Hematopoietic multipotent progenitor cell treated with erythropoietin and hydrocortisone succinate and interleukin-3 and kit ligand, for 4 days (in vitro differentiated cells): ENCODE measurements around the gene FAM120B.
"Not testable (repeated sequence)": the region's sequence is repeated elsewhere in the genome, so short reads cannot be mapped to it uniquely, and the experiment has no call there.

Experiments
- DNase-seq: peaks from one replicate; pipeline ENCODE4 v3.0.0-alpha.2; 2015

FAM120B gene

GRCh38 chr6:170394980-170395379, 88.4 kb downstream of the FAM120B start:
- no peak for DNase-seq

GRCh38 chr6:170398743-170399369, 92.3 kb downstream of the FAM120B start:
- DNase-seq: not testable (repeated sequence)

DNA sequence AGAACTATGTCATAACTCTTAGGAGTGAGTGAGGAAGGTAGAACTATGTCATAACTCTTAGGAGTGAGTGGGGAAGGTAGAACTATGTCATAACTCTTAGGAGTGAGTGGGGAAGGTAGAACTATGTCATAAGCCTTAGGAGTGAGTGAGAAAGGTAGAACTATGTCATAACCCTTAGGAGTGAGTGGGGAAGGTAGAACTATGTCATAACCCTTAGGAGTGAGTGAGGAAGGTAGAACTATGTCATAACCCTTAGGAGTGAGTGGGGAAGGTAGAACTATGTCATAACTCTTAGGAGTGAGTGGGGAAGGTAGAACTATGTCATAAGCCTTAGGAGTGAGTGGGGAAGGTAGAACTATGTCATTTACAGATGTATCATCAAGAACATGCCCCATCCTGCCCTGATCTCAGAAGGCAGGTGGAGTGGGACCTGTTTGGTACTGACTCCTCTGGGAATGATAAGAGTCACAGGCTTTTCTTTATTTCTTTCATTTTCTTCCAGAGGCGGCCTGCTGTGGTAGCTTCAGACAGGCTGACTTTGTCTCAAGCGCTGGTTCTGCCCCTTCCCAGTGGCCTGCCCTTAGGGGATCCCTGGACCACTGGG, 93.5 kb downstream of the FAM120B start:
- DNase-seq: not testable (repeated sequence)

DNA sequence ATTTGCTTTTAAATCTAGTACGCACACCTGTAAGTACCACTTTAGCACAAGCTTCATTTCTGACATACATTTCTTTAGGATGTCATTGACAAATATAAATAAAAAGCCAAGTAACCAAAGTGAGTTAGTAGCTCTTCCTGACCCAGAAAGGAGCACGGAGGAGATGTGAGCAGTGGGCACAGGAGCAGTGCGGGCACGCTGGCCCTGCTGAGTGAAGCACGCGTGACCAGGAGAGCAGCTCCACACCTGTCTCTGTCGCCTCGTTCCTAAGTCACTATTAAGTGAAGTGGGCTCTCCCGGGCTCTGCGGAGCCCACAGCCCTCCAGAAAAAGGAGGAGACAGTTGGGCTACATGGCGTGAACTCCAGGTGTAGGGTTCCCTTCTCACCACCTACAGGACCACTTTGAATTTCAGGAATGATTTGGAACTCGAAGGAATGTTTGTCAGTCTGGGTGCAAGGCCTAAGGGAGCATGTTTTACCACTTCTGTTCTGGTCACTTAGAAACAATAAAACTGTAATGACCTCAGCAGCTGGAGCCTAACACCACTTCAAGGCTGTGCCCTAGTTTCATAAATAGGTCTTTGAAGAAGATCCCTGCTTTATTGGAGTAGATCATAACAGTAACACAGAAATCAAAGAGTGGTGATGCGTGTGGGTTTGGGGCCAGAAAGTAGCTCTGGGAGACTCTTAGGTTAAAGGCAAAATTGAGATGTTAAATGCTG, 95.9 kb downstream of the FAM120B start:
- DNase-seq: no peak

DNA sequence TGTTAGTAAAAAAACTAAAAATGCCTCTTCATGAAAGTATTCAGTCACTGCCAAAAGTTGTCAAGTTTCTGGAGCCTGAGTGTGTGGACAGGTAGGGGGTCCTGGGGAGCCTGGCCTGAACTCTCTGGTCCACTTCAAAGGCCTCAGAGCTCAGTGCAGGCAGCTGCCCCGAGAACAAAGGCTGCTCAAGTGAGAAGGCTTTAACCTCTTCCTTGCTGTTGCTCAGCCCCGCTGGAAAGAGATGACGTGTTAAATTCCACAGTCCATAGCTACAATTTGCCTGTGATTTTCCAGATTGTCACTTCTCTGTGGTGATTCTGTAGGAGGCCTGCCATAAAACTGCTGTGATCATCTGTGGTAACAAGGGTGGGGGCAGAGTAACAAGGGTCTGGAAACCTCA, 96.9 kb downstream of the FAM120B start:
- no peak for DNase-seq

DNA sequence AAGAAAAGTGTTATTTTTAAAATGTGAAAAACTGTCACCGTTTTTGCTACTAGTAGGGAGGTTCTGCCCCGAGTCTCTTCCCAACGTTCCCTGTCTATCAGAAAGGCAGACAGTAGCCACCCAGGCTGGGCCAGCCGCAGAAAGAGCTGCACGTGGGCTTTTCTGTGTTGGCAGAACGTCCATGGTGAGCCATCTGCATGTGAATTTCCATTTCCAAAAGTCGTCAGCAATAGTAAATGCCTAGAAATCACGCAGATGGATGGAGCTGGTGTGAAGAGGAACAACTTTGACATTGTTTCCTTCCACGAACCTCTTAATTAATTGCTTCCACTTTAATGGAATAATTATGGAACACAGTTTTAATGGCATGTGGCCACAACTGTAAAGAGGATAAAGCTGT, 97.5 kb downstream of the FAM120B start:
- no peak for DNase-seq

- DNase-seq: no peak
Observed at GRCh38 chr6:170404697-170405096, 98.1 kb downstream of the FAM120B start.

GRCh38 chr6:170405311-170405975, 98.9 kb downstream of the FAM120B start:
- DNase-seq: peak; percentile 28

GRCh38 chr6:170407200-170407599, 100.6 kb downstream of the FAM120B start:
- DNase-seq: no peak

GRCh38 chr6:170407932-170408331, 101.4 kb downstream of the FAM120B start:
- no peak for DNase-seq

GRCh38 chr6:170409746-170410145, 103.2 kb downstream of the FAM120B start:
- not testable (repeated sequence) for DNase-seq

DNA sequence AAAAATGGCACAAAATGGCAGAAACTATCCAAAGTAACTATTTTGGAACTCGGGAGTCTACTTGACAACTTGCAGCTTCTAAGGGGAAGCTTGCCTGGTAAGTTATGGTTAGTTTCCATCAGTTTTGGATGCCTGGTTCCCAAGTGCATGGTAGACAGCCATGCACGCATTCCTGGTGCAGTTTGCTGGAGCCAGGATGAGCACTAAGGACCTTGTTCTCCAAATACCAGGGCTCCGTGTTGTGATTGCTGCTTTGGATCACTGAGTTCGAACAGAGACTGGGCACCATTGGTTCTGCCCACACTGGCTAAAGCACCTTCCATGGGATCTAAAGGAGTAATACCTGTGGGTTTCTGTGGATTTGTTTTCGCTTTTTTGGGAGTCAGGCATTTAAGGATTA, 103.7 kb downstream of the FAM120B start:
- no peak for DNase-seq

- DNase-seq: no peak
Observed at GRCh38 chr6:170415318-170415717, 108.8 kb downstream of the FAM120B start.

- no peak for DNase-seq
Observed at GRCh38 chr6:170416303-170416702, 109.7 kb downstream of the FAM120B start.

GRCh38 chr6:170416959-170417606, 110.5 kb downstream of the FAM120B start:
- no peak for DNase-seq

GRCh38 chr6:170417881-170418280, 111.3 kb downstream of the FAM120B start:
- no peak for DNase-seq

- DNase-seq: no peak
Observed at GRCh38 chr6:170420283-170420682, 113.7 kb downstream of the FAM120B start.

DNA sequence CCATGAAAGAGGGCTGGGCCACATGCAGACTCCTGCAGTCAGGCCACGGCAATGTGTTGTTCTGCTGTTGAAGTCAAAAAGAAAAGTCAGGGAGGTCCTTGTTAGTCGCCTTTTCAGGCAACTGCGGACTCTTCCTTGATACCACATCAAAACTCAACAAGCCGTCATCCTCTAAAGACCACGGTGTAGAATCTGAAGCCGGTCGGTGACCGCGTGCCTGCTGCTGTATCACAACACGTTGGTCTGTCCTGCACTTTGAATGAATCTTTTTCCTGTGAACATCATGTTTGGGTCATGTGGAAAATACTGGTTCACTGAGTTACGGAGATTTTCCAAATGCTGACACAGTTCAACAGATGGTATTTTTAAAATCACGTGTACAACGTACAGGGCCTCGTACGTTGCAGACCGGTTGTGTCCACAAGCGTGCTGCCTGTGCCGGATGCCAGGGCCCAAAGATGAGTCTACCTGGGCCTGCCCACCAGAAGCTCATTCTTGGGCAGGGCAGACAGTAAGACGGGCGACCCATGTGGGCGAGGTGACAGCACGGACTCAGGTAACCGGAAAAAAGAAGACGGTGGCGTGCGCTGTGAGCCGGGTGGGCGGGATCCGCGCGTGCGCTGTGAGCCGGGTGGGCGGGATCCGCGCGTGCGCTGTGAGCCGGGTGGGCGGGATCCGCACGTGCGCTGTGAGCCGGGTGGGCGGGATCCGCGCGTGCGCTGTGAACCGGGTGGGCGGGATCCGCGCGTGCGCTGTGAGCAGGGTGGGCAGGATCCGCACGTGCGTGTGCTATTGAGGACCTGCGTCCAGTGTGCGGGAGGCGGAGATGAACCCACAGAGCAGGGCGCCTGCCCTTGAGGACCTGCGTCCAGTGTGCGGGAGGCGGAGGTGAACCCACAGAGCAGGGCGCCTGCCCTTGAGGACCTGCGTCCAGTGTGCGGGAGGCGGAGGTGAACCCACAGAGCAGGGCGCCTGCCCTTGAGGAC, 114.5 kb downstream of the FAM120B start:
- no peak for DNase-seq

GRCh38 chr6:170421921-170422320, 115.4 kb downstream of the FAM120B start:
- no peak for DNase-seq

DNA sequence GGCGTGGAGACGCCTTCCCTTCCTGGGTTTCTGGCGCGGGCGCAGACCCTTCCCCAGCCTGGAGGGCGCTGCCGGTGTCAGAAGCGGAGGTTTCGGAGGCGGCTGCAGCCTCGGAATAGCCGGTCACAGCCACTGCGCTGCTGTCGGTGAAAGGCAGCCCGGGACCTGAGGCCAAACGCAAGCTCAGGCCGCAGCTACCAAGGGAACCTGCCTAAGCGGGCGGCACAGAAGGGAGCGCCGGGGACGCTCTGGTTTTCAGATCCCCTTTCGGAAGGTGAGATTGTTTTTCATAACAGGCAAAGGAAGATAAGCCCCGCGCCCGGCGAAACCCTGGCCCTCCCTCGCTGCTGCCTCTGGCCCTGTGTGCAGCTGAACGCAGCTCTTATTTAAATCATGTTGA, 116.5 kb downstream of the FAM120B start:
- DNase-seq: no peak

- DNase-seq: no peak
Observed at GRCh38 chr6:170423814-170424603, 117.5 kb downstream of the FAM120B start.
